NCI-H128 (cell line): ENCODE data around the gene CD37.

Source experiments
- DNase-seq: peaks from one replicate; lab custom pipeline; 2025; ENCODE audit not compliant: unreplicated experiment; lab: John Stamatoyannopoulos, UW

CD37 gene

DNA sequence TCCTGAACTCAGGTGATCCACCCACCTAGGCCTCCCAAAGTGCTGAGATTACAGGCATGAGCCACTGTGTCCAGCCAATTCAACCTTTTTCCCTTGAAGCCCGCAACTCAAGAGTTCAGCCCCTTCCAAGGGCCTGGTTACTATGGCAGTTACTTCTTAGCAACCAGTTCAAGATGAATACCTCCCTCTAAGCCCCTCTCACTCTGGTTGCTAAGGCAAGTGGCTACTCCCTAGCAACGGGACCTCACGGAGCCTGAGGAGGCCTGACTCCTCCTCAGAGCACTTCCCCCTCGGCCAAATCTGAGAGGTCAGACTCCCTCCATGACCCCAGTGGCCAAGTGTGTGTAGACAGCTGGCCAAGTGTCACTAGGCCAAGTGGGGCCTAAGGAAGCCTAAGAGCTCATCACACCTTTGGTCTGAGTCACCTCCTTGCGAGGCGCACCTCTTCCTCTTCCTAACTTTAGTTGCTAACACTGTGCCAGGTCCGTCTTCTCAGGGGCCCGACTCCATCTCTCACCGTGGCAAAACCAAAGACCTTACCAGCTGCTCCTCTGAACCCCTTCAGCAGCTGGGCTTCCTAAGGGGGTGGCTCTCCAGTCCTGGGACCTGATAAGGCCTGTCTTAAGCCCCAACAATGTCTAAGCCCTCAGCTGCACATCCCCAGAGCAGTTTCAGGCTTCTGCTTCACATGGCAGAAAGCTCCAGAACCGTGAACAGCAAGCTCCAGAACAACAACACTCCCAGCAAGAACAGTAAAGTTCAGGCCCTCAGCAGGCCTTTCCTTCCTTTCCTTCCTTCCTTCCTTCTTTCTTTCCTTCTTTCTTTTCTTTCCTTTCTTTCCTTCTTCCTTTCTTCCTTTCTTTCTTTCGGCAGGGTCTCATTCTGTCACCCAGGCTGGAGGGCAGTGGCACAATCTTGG is 9.6 kb downstream of the CD37 start:
- no peak for DNase-seq

DNA sequence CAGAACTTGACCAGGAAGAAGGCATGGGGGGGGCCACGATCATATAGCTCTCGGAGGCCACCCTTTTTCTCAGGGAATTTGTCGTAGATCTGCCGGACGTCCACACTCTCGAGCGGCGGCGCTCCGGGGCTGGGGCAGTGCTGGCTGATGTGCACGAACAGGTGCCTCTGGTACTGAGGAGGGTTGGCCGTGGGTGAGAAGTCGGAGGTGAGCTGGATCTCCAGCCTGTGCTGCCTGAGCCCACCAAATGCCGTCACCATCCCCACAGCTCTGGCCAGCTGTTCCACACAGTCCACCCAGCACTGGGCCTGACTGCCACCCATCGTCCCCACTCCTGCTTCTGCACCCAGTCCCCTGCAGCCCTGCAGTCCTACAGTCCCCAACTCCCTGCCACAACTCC is 12.0 kb downstream of the CD37 start:
- no peak for DNase-seq

DNA sequence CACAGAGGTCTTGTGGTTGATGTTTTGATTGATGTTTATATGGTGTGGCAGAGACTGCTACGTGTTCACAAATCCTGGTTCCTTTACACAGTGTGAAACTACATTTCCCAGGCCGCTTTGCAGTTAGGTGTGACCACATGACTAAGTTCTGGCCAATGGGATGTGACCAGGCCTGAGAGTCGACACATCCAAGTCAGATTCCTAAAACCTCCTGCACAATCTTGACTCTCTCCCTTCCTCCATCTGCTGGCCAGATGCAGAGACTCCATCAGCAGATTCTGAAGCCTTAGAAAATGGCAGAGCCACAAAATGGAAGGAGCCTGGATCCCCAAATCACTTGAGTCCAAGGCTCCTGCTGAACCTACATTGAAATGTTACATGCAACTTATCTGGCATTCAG is 12.6 kb downstream of the CD37 start:
- DNase-seq = no peak

DNA sequence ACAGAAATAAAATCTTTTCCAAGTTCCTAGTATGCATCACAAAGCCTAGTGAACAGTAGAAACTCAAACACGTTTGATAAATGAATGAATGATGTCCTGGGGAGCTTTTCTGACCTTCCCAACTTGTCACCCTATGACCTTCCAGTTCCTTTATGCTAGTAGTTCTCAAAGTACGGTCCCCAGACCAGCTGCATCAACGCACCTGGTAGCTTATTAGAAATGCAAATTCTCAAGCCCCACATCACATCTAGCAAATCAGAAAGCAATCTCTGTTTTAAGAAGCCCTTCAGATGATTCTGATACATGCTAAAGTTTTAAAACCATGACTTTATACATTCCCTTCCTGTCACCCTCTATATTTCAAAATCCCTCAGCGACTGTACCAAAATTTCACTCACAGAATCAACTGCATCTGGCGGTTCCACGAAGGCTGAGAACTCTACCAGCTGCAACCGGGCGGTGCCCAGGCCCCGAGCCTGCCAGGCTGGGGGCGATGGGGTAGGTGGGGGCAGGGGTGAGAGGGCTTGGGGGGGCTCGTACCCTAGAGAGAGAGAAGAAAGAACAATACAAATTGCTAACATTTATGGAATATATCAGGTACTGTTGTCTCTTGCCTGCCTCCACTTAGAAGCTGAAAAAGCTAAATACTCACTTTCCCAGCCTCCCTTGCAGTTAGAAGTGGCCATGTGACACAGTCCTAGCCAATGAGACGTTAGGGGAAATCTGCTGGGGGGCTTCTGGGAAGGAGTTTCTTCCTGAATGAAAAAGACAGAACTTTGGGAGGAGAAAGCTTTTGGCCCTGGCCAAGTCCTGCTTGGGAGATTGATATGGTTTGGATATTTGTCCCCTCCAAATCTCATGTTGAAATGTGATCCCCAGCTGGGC is 13.3 kb downstream of the CD37 start:
- no peak for DNase-seq

DNA sequence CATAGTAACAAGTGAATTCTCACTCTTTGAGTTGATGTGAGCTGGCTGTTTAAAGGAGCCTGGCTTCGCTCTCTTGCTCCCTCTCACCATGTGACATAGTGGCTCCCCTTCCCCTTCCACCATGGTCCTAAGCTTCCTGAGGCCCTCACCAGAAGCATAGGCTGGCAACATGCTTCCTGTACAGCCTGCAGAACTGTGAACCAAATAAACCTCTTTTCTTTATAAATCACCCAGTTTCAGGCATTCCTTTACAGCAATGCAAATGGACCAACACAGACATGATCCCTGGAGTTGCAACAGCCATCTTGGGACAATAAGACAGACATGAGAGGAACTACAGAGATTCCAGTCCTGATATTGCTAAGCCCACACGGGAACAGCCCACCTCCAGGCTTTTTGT is 14.4 kb downstream of the CD37 start:
- DNase-seq = no peak

DNA sequence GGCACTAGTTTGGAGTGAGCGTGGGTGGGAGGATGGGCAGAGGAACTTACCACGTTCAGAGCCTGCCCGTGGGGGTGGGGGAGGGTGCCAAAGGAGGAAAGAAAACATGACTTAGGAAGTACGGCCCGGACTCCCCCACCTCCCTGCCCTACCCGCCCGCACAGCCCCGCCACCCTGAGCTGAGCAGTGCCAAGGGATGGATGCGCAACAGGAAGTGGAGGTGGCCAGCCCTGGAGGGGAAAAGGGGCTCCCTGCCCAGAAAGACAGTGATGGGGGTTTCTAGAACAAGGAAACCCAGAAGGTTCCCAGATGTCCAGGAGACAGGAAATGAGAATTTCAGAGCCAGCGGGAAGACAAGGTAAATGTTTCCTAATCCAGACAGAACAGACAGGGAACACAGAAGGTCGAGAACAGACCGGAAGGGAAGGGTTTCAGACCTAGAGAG is 20.7 kb downstream of the CD37 start:
- DNase-seq = no peak

DNA sequence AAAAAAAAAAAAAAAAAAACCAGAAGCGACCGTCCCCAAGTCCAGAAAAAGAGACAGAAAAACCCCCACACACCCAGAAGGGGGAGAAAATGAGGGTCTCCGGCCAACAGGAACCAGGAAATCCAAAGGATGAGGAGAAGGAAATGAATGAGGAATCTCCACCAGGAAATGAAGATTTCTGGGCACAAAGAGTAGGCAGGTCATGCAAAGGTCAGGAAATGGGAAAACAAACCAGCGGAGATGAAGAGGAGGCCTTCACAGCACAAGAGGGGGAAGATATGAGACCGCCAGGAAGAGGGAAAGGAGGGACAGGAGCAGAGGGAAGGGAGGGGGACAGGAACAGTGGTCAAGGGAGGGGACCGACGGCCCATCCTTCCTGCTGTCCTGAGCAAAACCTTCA is 21.2 kb downstream of the CD37 start:
- no peak for DNase-seq

DNA sequence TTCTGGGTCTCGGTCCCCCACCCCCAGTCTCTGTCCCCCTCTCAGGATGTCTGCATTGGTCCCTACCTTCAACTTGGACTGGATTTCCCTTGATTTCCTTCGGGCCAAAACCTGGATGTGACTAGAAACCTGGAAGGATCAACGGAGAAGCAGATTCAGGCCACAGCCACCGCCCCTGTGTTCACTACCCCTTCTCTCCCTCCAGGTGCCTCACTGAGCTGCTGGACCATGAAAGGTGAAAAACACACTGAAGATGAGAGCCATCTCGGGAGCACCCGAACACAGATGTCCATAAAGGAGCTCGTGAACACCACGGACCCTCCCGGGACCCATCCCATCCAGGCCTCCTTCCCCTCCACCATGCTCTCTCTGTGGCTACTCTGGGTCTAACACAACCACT is 22.0 kb downstream of the CD37 start:
- DNase-seq = no peak

DNA sequence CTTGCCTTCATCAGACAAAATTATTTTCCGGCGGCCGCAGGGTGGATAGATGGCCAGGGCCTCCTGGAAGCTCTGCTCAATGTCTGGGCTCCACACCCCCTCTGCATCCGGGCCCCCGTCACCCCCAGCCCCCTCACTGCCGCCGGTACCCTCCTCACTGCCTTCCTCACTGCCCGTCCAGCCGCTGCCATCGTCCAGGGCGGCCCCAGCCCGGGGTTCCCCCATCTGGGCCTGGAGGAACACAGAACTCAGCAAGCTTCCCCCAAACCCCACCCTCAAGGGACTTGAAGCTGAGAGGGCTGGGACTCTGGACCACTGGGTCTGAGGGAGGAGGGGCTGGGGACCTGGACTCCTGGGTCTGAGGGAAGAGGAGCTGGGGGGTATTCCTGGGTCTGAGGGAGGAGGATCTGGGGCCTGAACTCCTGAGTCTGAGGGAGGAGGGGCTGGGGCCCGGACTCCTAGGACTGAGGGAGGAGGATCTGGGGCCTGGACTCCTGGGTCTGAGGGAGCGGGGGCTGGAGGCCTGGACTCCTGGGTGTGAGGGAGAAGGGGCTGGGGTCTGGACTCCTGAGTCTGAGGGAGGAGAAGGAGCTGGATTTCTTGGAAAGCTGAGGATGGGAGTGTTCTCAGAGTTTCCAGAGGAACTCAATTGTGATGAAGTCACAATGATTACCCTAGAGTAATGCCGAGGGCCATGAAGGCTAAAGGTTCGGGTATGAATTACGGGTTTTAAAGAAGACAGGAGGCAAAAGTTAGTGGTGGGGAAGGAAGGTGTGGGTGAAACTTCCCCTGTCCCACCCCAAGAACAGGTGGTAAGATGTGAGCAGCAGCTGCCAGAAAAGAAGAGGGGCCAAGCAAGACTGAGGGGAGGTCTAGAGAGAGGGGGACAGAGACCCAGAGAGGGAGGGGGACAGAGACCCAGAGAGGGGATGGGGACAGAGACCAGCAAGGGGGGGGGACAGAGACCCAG is 24.9 kb downstream of the CD37 start:
- DNase-seq = no peak

DNA sequence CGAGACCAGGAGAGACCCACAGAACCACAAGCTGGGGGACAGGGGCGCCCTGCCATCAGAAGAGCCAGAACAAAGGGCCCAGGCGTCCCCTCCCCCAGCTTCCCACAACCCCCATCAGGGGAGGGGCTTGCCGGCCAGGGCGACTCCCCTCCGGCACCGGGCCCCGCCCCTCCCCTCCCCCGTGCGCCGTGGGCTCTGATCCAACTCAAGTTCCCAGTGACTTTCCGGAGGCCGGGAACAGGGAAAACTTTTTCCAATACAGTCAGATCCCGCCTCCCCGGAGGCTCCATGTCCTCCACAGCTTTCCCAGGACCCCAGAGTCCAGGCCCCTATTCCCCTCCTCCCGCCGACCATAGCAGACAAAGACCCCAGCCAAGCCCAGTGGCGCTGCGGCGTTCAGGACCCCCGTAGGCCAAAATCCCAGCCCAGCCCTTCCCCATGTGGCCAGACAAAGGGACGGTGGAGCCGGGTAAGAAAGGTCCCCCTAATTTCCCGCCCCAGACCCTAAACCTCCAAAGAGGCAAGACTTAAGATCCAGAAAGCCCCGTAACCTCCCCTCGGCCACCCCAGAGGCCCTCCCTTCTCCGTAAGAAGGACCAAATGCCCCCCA is 26.3 kb downstream of the CD37 start:
- peak; percentile 30 for DNase-seq

DNA sequence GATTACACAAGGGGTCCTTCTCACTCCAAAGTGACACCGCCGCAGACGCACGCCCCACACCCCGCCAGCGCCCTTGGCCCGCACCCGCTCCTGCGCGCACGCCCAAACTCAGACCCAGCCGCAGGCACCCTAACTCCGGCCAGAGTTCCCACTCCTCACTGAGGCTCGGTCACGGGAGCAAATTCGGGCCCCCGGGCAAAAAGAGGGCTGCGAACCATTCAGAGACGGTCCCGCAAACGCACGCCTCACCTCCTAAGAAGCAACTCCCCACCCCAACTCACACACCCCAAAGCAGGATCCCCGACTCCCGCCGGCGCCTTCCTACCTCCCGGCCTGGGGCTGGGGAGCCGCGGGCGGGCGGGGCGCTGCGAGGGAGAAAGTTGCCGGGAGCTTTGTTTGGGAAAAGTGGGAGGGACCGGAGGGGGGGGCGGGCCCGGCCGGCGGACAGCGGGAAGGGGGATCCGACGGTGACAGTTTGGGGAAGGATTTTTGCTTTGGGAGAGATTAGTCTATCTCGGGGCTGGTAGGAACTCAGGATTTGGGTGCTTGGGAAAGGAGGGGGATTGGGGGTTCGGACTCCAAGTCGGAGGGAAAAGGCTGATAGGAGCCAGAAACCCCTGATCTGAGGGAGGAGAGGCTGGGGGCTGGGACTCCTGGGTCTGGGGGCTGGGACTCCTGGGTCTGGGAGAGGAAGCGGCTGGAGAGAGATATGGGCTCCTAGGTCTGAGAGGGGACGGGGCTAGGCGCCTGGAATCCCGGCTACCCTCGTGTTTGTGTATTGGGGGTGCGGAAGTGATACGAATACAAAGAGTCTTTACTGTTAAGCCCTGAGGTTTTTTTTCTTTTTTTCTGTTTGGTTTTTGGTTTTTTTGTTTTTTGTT is 27.1 kb downstream of the CD37 start, which contains the start of gene TEAD2:
TSS of gene TEAD2 (minus strand) at position 369 of the 881 bp plus-strand sequence. CDS start 2,341 bp downstream, outside the sequence.
- DNase-seq = no peak

DNA sequence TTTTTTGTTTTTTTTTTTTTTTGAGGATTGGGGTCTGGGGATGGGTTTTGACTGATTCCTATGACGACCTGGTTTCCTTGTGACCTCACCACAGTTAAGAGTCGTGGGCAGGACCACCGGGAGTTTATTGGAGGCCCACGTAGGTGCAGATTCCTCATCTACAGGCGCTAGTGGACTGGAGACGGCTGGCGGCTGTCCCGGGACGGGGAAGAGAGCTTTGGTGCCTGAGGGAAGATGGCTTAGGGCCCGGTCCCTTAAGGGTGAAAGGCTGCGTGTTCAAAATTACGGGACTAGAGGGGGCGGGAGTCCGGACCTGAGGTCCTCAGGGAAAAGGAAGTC is 27.7 kb downstream of the CD37 start:
- no peak for DNase-seq

DNA sequence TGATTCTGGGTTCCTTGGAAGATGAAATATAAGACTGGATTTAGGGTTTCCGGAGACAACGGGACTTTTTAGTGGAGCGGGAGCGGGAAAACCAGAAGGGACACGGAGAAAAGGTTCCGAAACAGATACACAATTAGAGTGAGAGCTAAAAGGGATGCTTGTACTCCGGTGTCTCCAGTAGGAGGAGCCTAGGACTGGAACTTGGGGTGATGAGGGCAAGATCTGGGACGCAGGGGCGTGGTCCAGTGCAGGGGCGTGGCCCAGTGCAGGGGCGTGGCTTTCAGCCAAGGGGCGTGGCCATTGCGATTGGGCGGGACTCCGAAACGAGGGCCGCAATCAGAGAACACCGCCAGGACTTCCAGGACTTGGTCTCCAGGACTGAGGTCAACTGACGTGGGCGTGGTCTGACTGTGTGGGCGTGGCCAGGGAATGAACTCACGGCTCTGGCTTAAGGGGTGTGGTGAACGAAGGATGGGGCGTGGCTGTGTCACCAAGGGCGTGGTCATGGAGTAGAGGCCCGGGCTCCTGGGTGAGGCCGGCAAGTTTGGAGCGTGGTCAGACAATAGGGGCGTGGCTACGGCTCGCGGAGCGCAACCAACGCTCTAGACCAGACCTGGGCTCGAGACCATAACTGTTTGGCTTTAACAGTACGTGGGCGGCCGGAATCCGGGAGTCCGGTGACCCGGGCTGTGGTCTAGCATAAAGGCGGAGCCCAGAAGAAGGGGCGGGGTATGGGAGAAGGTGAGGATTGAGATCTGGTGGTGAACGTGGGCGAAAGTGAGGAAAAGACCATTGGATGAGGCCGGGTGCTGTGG is 28.3 kb downstream of the CD37 start, which contains the start of gene DKKL1:
TSS of gene DKKL1 (plus strand) at position 610 of the 815 bp plus-strand sequence. CDS start at position 732, 122 bp downstream.
- DNase-seq = peak; percentile 55

DNA sequence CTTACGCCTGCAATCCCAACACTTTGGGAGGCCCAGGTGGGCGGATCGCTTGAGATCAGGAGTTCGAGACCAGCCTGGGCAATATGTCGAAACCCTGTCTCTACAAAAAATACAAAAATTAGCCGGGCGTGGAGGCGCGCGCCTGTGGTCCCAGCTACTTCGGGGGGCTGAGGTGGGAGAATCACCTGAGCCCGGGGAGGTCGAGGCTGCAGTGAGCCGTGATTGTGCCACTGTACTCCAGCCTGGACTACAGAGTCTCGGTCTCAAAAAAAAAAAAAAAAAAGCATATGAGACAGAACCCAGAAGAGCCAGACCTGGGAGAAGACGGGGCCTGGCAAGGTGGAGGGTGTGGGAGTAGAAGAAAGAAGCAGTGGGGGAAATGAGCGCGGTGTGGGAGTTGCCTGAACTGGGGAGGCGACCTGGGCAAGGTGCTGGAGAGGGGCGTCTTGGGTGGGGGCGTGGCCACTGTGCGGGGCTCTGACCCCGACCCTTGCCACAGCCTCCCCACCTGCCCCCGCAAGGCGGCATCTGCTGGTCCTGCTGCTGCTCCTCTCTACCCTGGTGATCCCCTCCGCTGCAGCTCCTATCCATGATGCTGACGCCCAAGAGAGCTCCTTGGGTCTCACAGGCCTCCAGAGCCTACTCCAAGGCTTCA is 29.0 kb downstream of the CD37 start:
- DNase-seq = no peak

DNA sequence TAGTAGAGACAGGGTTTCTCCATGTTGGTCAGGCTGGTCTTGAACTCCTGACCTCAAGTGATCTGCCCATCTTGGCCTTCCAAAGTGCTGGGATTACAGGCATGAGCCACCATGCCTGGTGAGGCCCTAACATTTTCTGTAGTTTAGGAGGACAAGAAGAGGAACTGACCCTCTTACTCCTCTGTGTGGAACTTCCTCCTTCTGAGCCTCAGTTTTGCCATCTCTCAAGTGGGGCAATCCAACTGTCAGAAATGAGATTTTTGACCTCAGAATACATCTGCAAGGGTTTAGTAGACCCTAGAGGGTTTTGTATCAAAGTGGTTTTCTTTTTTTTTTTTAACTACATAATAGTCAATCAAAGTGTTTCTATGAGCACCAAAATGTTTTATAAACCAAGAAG is 30.9 kb downstream of the CD37 start:
- no peak for DNase-seq

DNA sequence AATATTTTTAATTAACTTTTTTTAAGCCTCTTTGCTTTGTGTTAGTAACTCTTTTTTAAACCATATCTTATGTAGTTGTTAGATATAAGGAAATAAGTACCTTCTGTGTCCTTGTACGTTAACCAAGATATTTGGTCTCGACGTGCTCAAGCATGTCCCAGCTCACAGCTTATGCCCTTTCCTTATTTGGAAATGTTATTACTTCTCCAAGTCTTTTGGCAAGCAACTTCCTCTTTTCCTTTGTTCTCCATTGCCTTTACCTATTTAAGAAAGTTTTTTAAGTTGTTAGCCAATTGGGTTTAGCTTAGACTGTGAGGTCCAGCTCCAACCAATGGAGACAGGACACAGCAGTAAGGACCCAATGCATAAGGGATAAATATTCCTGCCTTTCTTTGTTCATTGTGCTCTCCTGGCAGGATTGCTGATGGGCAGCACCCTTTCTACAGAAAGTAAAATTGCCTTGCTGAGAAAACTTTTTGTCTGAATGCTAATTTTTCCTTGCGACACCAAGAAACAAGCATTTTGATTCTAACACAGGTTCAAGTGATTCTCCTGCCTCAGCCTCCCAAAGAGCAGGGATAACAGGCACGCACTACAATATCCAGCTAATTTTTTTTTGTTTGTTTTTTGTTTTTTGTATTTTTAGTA is 33.6 kb downstream of the CD37 start:
- DNase-seq = no peak

DNA sequence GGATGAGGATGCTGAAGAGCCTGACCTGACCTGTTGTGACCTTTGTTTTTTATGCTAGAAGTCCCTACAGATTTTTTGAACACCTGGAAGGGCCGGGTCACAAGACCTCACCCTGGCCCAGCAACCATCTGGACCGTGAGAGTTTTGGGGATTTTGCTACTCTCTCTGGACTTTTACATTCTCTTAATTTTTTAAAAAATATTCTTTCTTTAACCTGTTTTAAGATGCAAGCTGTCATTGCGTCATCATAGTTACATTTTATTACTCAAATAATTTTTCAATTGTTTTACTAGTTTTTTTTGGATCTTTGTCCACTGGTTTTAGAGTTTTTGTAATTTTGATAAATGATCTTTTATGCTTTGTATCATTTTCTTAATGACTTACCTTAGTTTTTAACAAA is 36.0 kb downstream of the CD37 start:
- DNase-seq = no peak
